HG02981 (cell line): ENCODE results near the gene KRTAP5-4.
"Not testable (repeated sequence)": the region's sequence is repeated elsewhere in the genome, so short reads cannot be mapped to it uniquely, and the experiment has no call there.

Experiments
- ATAC-seq: cut with Tn5 transposase; IDR thresholded peaks from one replicate; pipeline ENCODE4 v1.9.1; 2021; ENCODE audit warnings: mild to moderate bottlenecking, moderate library complexity; ENCODE audit not compliant: unreplicated experiment

KRTAP5-4 gene

GRCh38 chr11:1639102-1639620 lies 17.2 kb upstream of the KRTAP5-4 start:
- ATAC-seq: no peak

GRCh38 chr11:1638344-1638743 lies 16.4 kb upstream of the KRTAP5-4 start:
- ATAC-seq: no peak

GRCh38 chr11:1637628-1638027 lies 15.7 kb upstream of the KRTAP5-4 start:
- ATAC-seq: no peak

- no peak for ATAC-seq
Measured at GRCh38 chr11:1636291-1636950, 14.5 kb upstream of the KRTAP5-4 start.

GRCh38 chr11:1633864-1634263 lies 11.9 kb upstream of the KRTAP5-4 start:
- ATAC-seq: no peak

GRCh38 chr11:1632053-1632714 lies 10.2 kb upstream of the KRTAP5-4 start:
- ATAC-seq: no peak

- ATAC-seq: no peak
Measured at GRCh38 chr11:1631066-1631568, 9.2 kb upstream of the KRTAP5-4 start.

- no peak for ATAC-seq
Measured at GRCh38 chr11:1630271-1630670, 8.3 kb upstream of the KRTAP5-4 start.

- no peak for ATAC-seq
Measured at GRCh38 chr11:1629326-1630185, 7.6 kb upstream of the KRTAP5-4 start, which contains the start of gene KRTAP5-5. Gene KRTAP5-5, plus strand, starts transcription at chr11:1629775. Its CDS starts 66 bp downstream, at chr11:1629841.

GRCh38 chr11:1628506-1629325 lies 6.8 kb upstream of the KRTAP5-4 start:
- ATAC-seq: no peak

GRCh38 chr11:1625541-1625940 lies 3.6 kb upstream of the KRTAP5-4 start:
- ATAC-seq: no peak

GRCh38 chr11:1624621-1625020 lies 2.7 kb upstream of the KRTAP5-4 start:
- ATAC-seq: no peak

- no peak for ATAC-seq
Measured at GRCh38 chr11:1623716-1624115, 1.8 kb upstream of the KRTAP5-4 start.

GRCh38 chr11:1619449-1619848 lies 2.5 kb downstream of the KRTAP5-4 start:
- no peak for ATAC-seq

GRCh38 chr11:1618231-1618630 lies 3.7 kb downstream of the KRTAP5-4 start:
- no peak for ATAC-seq

- no peak for ATAC-seq
Measured at GRCh38 chr11:1608363-1608762, 13.6 kb downstream of the KRTAP5-4 start, which contains the start of gene KRTAP5-3. Gene KRTAP5-3, minus strand, starts transcription at chr11:1608463. Its CDS starts 78 bp downstream, at chr11:1608385.

GRCh38 chr11:1607901-1608300 lies 14.0 kb downstream of the KRTAP5-4 start:
- ATAC-seq: not testable (repeated sequence)

GRCh38 chr11:1607156-1607845 lies 14.6 kb downstream of the KRTAP5-4 start:
- not testable (repeated sequence) for ATAC-seq

GRCh38 chr11:1605923-1606322 lies 16.0 kb downstream of the KRTAP5-4 start:
- ATAC-seq: not testable (repeated sequence)

- ATAC-seq: no peak
Measured at GRCh38 chr11:1604711-1605110, 17.2 kb downstream of the KRTAP5-4 start.
